C4-2B (cell line): ENCODE results near the gene NSG2.

Experiments used
- ZFX ChIP-seq: fragments of 450-650 bp; IDR thresholded peaks from 2 replicates; pipeline ENCODE4 v1.6.1; 2017
- TF ChIP-seq, protein P1 (sequence below): fragments of 450-650 bp; conservative IDR thresholded peaks from 2 replicates; pipeline ENCODE4 v1.5.1; 2017; ENCODE audit warnings: mild to moderate bottlenecking

DNA sequence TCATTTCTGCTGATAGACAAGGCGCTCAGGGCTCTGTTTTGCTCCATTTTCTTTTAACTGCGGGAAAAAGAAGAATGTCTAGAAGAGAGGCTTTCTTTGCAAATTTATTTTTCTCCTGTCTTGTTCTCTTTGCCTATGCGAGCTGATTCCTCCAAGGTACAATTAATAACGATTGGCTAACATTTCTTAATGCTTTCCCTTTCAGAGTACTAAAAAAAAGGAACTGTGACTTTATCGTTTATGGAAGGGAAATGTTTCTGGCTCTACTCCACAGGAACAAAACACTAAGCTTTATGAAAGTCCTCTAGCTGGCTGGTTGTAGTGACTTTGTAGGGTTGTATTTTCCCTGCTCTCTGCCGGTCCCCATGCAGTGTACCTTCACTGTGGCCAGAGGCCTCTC lies 11.7 kb downstream of the NSG2 start:
- TF ChIP-seq, protein P1, sequence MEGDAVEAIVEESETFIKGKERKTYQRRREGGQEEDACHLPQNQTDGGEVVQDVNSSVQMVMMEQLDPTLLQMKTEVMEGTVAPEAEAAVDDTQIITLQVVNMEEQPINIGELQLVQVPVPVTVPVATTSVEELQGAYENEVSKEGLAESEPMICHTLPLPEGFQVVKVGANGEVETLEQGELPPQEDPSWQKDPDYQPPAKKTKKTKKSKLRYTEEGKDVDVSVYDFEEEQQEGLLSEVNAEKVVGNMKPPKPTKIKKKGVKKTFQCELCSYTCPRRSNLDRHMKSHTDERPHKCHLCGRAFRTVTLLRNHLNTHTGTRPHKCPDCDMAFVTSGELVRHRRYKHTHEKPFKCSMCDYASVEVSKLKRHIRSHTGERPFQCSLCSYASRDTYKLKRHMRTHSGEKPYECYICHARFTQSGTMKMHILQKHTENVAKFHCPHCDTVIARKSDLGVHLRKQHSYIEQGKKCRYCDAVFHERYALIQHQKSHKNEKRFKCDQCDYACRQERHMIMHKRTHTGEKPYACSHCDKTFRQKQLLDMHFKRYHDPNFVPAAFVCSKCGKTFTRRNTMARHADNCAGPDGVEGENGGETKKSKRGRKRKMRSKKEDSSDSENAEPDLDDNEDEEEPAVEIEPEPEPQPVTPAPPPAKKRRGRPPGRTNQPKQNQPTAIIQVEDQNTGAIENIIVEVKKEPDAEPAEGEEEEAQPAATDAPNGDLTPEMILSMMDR, result no peak
- TF ChIP-seq ZFX, result no peak
